IPS-18a (cell line): ENCODE results near the gene RBM26.

Experiments used
- H3K27ac ChIP-seq: one replicate; pipeline ENCODE4 v1.5.1; 2013; ENCODE audit warnings: low read length
- H3K27me3 ChIP-seq: one replicate; pipeline ENCODE4 v1.6.1; 2013; ENCODE audit warnings: mild to moderate bottlenecking, low read length; ENCODE audit not compliant: control insufficient read depth, insufficient read depth
- H3K36me3 ChIP-seq: one replicate; pipeline ENCODE4 v1.6.1; 2013; ENCODE audit warnings: low read depth, low read length; ENCODE audit not compliant: control insufficient read depth
- H3K4me1 ChIP-seq: one replicate; pipeline ENCODE4 v1.6.1; 2013; ENCODE audit warnings: low read depth, low read length; ENCODE audit not compliant: control insufficient read depth
- H3K4me3 ChIP-seq: one replicate; pipeline ENCODE4 v1.5.1; 2013; ENCODE audit warnings: low read length
- H3K9ac ChIP-seq: one replicate; pipeline ENCODE4 v1.6.1; 2013; ENCODE audit warnings: mild to moderate bottlenecking, low read length, moderate library complexity
- H3K9me3 ChIP-seq: one replicate; pipeline ENCODE4 v1.6.1; 2013; ENCODE audit warnings: low read depth, low read length; ENCODE audit not compliant: control insufficient read depth

The RBM26 gene

DNA sequence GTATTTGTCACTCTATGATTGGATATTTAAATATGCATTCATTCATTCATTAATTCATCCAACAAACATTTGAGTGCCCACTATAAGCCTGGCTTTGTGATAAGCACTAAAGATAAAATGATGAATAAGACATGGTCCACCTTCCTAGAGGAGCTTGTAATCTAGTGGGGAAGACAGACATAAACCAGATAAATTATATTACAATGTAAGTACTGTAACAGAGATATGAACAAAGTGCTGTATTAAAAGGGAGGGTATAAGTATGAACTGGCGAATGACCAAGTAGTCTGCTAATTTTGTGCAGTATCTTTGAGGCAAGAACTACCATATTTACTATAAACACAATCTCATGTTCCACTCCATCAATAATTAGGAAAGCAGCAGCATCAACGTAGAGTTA, 88.2 kb downstream of the RBM26 start:
- no peaks in the 10 kb centered on the region for H3K9me3 ChIP-seq
- no peaks in the 10 kb centered on the region for H3K27me3 ChIP-seq
- H3K36me3 ChIP-seq: peaks cover 44% of the 10 kb centered on the region
- H3K9ac ChIP-seq: no peak overlapping the region
- no peaks in the 10 kb centered on the region for H3K4me1 ChIP-seq
- no peak overlapping the region for H3K27ac ChIP-seq
- no peak overlapping the region for H3K4me3 ChIP-seq

DNA sequence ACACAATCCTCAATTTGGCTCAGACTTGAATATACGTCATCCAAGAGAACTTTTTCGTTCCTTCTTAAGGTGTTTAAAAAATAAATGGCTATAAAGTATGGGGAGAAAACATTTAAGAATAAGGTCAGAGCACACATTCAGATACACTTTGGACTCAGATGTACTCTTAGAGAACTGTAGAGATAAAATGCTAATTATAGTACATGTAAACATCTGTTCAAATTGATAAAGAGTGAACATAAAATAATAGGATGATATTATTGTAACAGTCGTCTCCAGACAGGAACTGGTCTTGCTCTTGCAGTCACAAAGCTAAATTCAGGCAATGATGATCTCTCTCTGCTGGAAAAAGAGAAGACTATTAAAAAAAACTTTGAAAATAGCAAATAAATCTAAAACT, 91.4 kb downstream of the RBM26 start:
- Histone ChIP-seq H3K9me3 (no peaks in the 10 kb centered on the region), H3K4me3 (no peak overlapping the region), H3K36me3 (peaks cover 28% of the 10 kb centered on the region), H3K4me1 (no peaks in the 10 kb centered on the region), H3K27ac (no peak overlapping the region), H3K27me3 (no peaks in the 10 kb centered on the region), H3K9ac (no peak overlapping the region)

DNA sequence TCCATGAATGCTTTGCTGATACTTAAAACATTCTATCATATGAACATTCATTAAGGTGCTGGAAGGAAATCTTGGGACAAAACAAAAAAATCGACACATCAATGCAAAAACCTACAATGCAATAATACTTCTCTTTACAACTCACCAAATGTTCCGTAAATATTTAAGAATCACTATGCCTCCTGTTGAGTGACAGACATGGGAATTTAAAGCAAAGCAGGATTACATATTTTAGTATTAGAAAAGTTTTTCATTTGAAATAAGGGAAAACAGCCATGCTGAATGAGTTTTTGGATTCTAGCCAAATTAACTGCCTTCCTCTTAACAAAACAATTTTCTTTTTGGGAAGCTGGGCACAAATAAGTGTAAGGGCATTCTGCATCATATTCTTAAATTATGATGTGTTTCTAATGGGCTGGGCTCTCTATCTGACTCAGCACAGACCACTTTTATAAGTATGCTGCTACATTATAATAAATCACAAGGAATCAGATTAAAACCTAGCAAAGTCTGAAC, 93.7 kb downstream of the RBM26 start:
- Histone ChIP-seq H3K4me1 (no peaks in the 10 kb centered on the region), H3K4me3 (no peak overlapping the region), H3K9ac (no peak overlapping the region), H3K27ac (no peak overlapping the region), H3K9me3 (no peaks in the 10 kb centered on the region), H3K36me3 (peaks cover 10% of the 10 kb centered on the region), H3K27me3 (no peaks in the 10 kb centered on the region)

DNA sequence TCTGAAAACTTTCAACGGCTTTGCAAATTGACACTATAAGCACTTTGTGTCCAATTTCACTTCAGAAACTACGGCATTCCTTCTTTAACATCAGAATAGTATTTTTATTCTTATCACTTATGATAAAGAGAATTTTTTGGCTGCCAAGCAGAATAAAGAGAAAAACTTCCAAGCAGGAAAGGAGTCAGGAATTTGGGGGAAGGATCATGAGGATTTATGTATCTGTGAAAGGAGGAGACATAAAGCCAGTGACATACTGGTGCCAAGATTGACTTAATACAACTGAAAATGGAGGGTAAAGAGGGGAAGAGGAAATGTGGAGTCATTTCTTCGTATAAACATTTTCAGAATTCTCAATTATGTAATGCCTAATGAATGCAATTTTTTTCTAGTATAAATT, 94.7 kb downstream of the RBM26 start:
- H3K36me3 ChIP-seq: peaks cover 10% of the 10 kb centered on the region
- no peak overlapping the region for H3K4me3 ChIP-seq
- no peak overlapping the region for H3K27ac ChIP-seq
- no peaks in the 10 kb centered on the region for H3K4me1 ChIP-seq
- no peaks in the 10 kb centered on the region for H3K9me3 ChIP-seq
- no peak overlapping the region for H3K9ac ChIP-seq
- no peaks in the 10 kb centered on the region for H3K27me3 ChIP-seq

GRCh38 chr13:79309690-79310089, 96.4 kb downstream of the RBM26 start:
- Histone ChIP-seq H3K9ac (no peak overlapping the region), H3K4me1 (no peaks in the 10 kb centered on the region), H3K27ac (no peak overlapping the region), H3K4me3 (no peak overlapping the region), H3K9me3 (no peaks in the 10 kb centered on the region), H3K27me3 (no peaks in the 10 kb centered on the region), H3K36me3 (peaks cover 9% of the 10 kb centered on the region)

- no peak overlapping the region for H3K9ac ChIP-seq
- no peaks in the 10 kb centered on the region for H3K4me1 ChIP-seq
- no peaks in the 10 kb centered on the region for H3K36me3 ChIP-seq
- H3K27me3 ChIP-seq: no peaks in the 10 kb centered on the region
- H3K9me3 ChIP-seq: no peaks in the 10 kb centered on the region
- no peak overlapping the region for H3K27ac ChIP-seq
- H3K4me3 ChIP-seq: no peak overlapping the region
Observed at GRCh38 chr13:79307866-79308298, 98.2 kb downstream of the RBM26 start.

DNA sequence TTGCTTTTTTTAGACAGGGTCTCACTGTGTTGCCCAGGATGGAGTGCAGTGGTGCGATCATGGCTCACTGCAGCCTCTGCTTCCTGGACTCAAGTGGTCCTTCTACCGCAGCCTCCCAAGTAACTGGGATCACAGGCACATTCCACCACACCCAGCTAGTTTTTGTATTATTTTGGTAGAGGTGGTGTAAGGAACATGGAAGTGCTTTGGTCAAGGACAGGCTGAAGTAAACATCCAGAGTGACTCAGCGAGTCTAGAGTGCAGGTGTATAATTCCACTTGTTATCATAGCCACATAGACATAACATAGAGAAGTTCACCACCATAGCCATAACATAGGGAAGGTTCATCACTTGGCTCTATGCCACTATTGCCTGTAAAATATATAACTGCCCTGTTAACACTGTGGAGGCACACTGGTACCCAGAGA, 98.6 kb downstream of the RBM26 start:
- Histone ChIP-seq H3K4me1 (no peaks in the 10 kb centered on the region), H3K9me3 (no peaks in the 10 kb centered on the region), H3K36me3 (no peaks in the 10 kb centered on the region), H3K27me3 (no peaks in the 10 kb centered on the region), H3K4me3 (no peak overlapping the region), H3K27ac (no peak overlapping the region), H3K9ac (no peak overlapping the region)

DNA sequence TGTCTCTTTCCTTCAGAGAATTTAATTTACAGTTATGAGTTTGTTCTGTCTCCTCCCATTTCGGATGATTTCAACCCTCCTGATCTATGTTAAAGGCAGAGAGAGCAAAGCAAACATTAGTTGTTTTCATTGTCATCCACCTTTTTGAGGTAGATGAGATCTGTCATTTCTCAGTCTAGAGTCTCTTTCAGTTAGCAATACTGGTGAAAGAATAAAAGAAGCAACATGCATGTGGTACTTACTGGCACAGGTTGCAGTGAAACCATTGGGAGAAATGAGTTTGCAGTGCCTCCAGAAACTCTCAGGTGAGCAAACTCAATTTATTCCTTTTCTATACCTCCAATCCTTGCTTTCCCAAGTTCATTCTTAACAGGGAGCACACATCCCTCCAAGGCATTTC, 99.4 kb downstream of the RBM26 start:
- Histone ChIP-seq H3K9me3 (no peaks in the 10 kb centered on the region), H3K9ac (no peak overlapping the region), H3K36me3 (no peaks in the 10 kb centered on the region), H3K4me3 (no peak overlapping the region), H3K27me3 (no peaks in the 10 kb centered on the region), H3K4me1 (no peaks in the 10 kb centered on the region), H3K27ac (no peak overlapping the region)

DNA sequence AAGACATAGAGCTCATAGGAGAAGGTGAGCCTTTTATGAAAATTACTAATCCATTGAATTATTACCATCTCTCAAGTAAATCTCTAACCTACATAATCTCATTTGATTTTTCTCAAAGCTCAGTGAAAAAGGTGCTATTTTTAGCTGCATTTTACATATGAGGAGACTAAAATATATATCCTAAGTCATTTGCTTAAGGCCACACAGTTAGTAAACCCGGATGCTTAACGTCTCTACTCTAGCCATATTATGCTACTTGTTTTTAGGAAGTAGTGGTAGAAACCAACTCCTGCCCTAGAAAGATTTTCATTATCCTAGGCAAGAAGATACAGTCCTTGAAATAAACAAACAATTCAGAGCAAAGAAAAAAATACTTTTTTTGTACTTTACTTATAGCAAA, 108.9 kb downstream of the RBM26 start:
- Histone ChIP-seq H3K4me1 (no peaks in the 10 kb centered on the region), H3K9ac (no peak overlapping the region), H3K27me3 (no peaks in the 10 kb centered on the region), H3K9me3 (peaks cover 4% of the 10 kb centered on the region), H3K36me3 (no peaks in the 10 kb centered on the region), H3K4me3 (no peak overlapping the region), H3K27ac (no peak overlapping the region)

DNA sequence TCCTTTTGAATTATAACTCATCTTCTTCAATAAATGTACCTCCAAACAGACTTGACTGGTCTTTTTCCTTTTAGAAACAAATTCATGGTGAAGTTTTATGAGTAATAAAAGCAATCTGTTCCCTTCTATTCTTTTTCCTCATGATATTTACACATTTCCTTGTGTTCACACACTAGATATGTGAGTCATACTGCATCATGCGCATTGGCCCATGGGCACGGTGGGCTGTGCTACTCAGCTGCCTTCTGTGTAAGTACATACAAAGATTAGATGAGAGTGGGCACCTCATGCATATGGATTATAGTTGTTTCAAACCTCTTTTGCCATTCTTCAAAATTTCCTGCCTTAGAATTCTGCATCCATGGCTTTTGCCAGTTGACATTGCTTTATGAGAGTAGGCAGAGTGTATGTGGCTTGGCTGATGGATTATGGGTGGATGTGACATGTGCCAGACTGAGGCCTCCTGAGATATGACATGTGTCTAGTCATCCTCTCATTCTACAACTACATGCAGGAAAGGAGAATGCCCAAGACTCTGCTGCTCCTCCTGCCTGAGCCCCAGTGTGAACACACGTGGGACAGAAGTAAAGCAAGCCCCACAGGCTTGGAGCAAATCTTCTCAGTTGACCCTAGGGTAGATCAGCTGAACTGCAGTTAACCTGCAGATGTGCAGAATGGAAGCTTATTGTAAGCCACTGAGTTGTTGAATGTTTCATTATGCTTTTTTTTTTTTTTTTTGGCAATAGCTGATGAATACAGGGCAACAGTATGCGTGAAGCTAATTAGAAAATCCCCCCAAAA, 109.9 kb downstream of the RBM26 start:
- H3K4me3 ChIP-seq: no peak overlapping the region
- no peak overlapping the region for H3K9ac ChIP-seq
- no peaks in the 10 kb centered on the region for H3K4me1 ChIP-seq
- H3K27me3 ChIP-seq: no peaks in the 10 kb centered on the region
- peaks cover 4% of the 10 kb centered on the region for H3K9me3 ChIP-seq
- H3K36me3 ChIP-seq: no peaks in the 10 kb centered on the region
- H3K27ac ChIP-seq: no peak overlapping the region

DNA sequence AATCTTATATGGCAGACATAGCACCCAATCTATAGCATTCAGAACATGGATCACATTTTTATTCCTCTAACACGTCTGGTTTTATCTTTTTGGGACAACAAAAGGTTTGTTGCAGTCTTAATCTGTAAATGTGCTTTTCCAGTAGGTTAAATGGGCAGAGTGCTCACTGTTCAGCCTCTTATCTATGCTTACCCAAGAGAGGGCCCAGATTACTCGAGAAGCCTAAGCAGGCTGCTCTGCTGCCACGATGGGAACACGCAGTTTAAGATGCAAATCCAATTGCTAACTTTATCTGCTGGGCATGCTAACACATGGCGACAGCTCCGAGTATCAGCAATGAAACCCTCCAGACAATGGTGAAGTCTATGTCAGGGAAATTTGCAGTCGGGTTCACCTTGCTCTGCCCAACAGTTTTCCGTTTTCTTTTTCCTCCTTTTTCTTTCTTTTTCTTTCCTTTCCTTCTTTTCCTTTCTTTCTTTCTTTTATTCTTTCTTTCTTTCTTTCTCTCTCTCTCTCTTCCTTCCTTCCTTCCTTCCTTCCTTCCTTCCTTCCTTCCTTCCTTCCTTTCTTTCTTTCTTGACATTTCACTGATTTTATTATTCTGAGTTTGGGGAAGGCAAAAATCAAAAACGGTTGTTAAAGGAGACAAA, 115.3 kb downstream of the RBM26 start:
- Histone ChIP-seq H3K36me3 (no peaks in the 10 kb centered on the region), H3K27me3 (no peaks in the 10 kb centered on the region), H3K9me3 (no peaks in the 10 kb centered on the region), H3K27ac (no peak overlapping the region), H3K9ac (no peak overlapping the region), H3K4me3 (no peak overlapping the region), H3K4me1 (peaks cover 23% of the 10 kb centered on the region)

- H3K9ac ChIP-seq: no peak overlapping the region
- H3K27me3 ChIP-seq: no peaks in the 10 kb centered on the region
- H3K9me3 ChIP-seq: no peaks in the 10 kb centered on the region
- H3K4me3 ChIP-seq: no peak overlapping the region
- H3K27ac ChIP-seq: no peak overlapping the region
- peaks cover 23% of the 10 kb centered on the region for H3K4me1 ChIP-seq
- H3K36me3 ChIP-seq: no peaks in the 10 kb centered on the region
Observed at GRCh38 chr13:79289571-79289970, 116.5 kb downstream of the RBM26 start.
